ENCODE measurements around the gene CCDC137.

DNA sequence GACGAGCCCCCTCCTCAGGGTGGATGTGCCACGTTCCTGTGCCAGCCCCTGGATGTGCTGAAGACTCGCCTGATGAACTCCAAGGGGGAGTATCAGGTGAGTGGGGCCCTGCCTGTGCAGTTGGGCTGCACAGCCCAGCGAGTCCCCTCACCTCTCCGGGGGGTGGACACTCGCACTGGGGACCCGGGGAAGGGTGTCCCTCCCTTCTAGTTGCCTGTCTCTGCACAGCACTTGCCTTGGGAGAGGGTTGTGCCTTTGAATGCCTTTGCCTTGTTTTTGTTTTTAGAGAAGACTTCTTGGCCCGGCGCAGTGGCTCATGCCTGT is 51.2 kb downstream of the CCDC137 start:
- TF ChIP-seq, protein P1, sequence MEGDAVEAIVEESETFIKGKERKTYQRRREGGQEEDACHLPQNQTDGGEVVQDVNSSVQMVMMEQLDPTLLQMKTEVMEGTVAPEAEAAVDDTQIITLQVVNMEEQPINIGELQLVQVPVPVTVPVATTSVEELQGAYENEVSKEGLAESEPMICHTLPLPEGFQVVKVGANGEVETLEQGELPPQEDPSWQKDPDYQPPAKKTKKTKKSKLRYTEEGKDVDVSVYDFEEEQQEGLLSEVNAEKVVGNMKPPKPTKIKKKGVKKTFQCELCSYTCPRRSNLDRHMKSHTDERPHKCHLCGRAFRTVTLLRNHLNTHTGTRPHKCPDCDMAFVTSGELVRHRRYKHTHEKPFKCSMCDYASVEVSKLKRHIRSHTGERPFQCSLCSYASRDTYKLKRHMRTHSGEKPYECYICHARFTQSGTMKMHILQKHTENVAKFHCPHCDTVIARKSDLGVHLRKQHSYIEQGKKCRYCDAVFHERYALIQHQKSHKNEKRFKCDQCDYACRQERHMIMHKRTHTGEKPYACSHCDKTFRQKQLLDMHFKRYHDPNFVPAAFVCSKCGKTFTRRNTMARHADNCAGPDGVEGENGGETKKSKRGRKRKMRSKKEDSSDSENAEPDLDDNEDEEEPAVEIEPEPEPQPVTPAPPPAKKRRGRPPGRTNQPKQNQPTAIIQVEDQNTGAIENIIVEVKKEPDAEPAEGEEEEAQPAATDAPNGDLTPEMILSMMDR (IDR thresholded peaks at IDR 0.05): no peak
- no peak for TF ChIP-seq POLR2A (IDR thresholded peaks at IDR 0.05)

Data from lower leg skin (tissue), 3 donors.